HCT116 (cell line): ENCODE measurements around the gene RECK. TPM values are rescaled to one million over a fixed set of nuclear protein-coding genes. Genes with fewer than 3 reads are reported as not detected.

ENCODE experiments used
- ATAC-seq: fragments of 200-7000 bp; cut with Tn5 transposase; 2 replicates; pipeline ENCODE4 v1.9.1; 2020; ENCODE audit warnings: mild to moderate bottlenecking, moderate library complexity
- BruUV-seq: library from RNA; stranded (reverse); fragments of 400-500 nt; replicated peaks from 2 replicates; lab custom pipeline; 2021; lab: Mats Ljungman, UMichigan
- CTCF ChIA-PET: fragments of 300-600 bp; sonication (Branson Sonifier 250); formaldehyde crosslinking; loops from one replicate; lab custom pipeline; 2021; ENCODE audit warnings: antibody characterized with exemption; lab: Charles Lee
- POLR2A ChIA-PET: fragments of 300-600, 350-600 bp; sonication (Branson Sonifier 250); formaldehyde crosslinking; loops from one replicate; lab custom pipeline; 2021; ENCODE audit warnings: antibody characterized with exemption; lab: Charles Lee
- RAD21 ChIA-PET, 2 experiments: fragments of 300-600 bp; sonication (Branson Sonifier 250); formaldehyde crosslinking; loops; one replicate each; lab custom pipeline; 2023; ENCODE audit warnings: low total read pairs in 2 of 2; ENCODE audit not compliant: uncharacterized antibody in 2 of 2, unreplicated experiment in 2 of 2, low non-redundant PET in 1 of 2; lab: Charles Lee
- DNase-seq: peaks from one replicate; pipeline ENCODE4 v3.0.0-alpha.2; 2010; ENCODE audit warnings: low read depth, low spot score
- H2AFZ ChIP-seq: fragments of 200-600 bp; shearing (Covaris generic), sonication (generic); 2 replicates; pipeline ENCODE4 v1.6.1; 2017; ENCODE audit warnings: low read depth, mixed run types, mixed read lengths, antibody characterized with exemption, low read length; ENCODE audit not compliant: poor library complexity, severe bottlenecking
- H3K27ac ChIP-seq: 2 replicates; pipeline ENCODE4 v1.5.1; 2012; ENCODE audit warnings: low read depth, low read length
- H3K27me3 ChIP-seq: fragments of 200-600 bp; sonication (generic); 2 replicates; pipeline ENCODE4 v1.6.1; 2016; ENCODE audit warnings: mixed run types, low read length, mixed read lengths; ENCODE audit not compliant: insufficient read depth
- H3K36me3 ChIP-seq, 2 experiments: fragments of 200-500 bp in 1 of 2; fragments of 200-600 bp in 1 of 2; sonication (Bioruptor generic) in 1 of 2; sonication (generic) in 1 of 2; 2 replicates each; pipeline versions ENCODE4 v1.5.1 to v1.6.1; 2014 to 2016; ENCODE audit warnings: low read length in 2 of 2, inconsistent platforms in 1 of 2, mixed read lengths in 1 of 2, mixed run types in 1 of 2; ENCODE audit not compliant: insufficient read depth in 2 of 2, control insufficient read depth in 1 of 2
- H3K4me1 ChIP-seq, 2 experiments: fragments of 200-600 bp in 1 of 2; sonication (generic) in 1 of 2; 2 replicates each; pipeline versions ENCODE4 v1.5.1 to v1.6.1; 2012 to 2017; ENCODE audit warnings: low read length in 2 of 2, inconsistent platforms in 1 of 2, mild to moderate bottlenecking in 1 of 2, mixed read lengths in 1 of 2, mixed run types in 1 of 2, moderate library complexity in 1 of 2; ENCODE audit not compliant: insufficient read depth in 2 of 2, control insufficient read depth in 1 of 2
- H3K4me2 ChIP-seq: fragments of 200-600 bp; sonication (generic); 2 replicates; pipeline ENCODE4 v1.6.1; 2017; ENCODE audit warnings: mixed run types, low read length, mixed read lengths
- H3K4me3 ChIP-seq, 2 experiments: fragments of 200-600 bp in 1 of 2; sonication (generic) in 1 of 2; replicated peaks in 1 of 2; 2 replicates each; pipeline ENCODE4 v1.5.1; 2011 to 2016; ENCODE audit warnings: low read length in 2 of 2, control low read depth in 1 of 2, low read depth in 1 of 2, mild to moderate bottlenecking in 1 of 2, mixed read lengths in 1 of 2, mixed run types in 1 of 2
- H3K79me2 ChIP-seq: fragments of 200-600 bp; sonication (generic); 2 replicates; pipeline ENCODE4 v1.6.1; 2017; ENCODE audit warnings: mild to moderate bottlenecking, mixed run types, low read length, moderate library complexity, mixed read lengths; ENCODE audit not compliant: insufficient read depth
- H3K9ac ChIP-seq: fragments of 200-600 bp; sonication (generic); 2 replicates; pipeline ENCODE4 v1.6.1; 2016; ENCODE audit warnings: low read length, mixed read lengths
- H3K9me2 ChIP-seq: fragments of 200-600 bp; sonication (generic), shearing (Covaris generic); 2 replicates; pipeline ENCODE4 v1.6.1; 2017; ENCODE audit warnings: mixed run types, mild to moderate bottlenecking, moderate library complexity; ENCODE audit not compliant: insufficient read depth
- H3K9me3 ChIP-seq, 2 experiments: fragments of 200-500 bp in 1 of 2; fragments of 200-600 bp in 1 of 2; sonication (Bioruptor generic) in 1 of 2; sonication (generic) in 1 of 2; 2 replicates each; pipeline ENCODE4 v1.6.1; 2014 to 2017; ENCODE audit warnings: low read length in 2 of 2, mixed read lengths in 2 of 2, inconsistent platforms in 1 of 2, low read depth in 1 of 2, mild to moderate bottlenecking in 1 of 2, mixed run types in 1 of 2, moderate library complexity in 1 of 2; ENCODE audit not compliant: control insufficient read depth in 1 of 2, insufficient read depth in 1 of 2
- H4K20me1 ChIP-seq: fragments of 200-600 bp; sonication (generic), shearing (Covaris generic); 2 replicates; pipeline ENCODE4 v1.6.1; 2017; ENCODE audit warnings: mixed run types, mild to moderate bottlenecking, moderate library complexity; ENCODE audit not compliant: insufficient read depth
- CBX3 ChIP-seq: IDR thresholded peaks from 2 replicates; pipeline ENCODE4 v1.6.1; 2012; ENCODE audit warnings: low read depth
- CEBPB ChIP-seq: IDR thresholded peaks from 2 replicates; pipeline ENCODE4 v1.6.1; 2012; ENCODE audit warnings: low read depth
- ELF1 ChIP-seq: IDR thresholded peaks from 2 replicates; pipeline ENCODE4 v1.6.1; 2012; ENCODE audit warnings: low read depth, borderline replicate concordance
- EZH2 ChIP-seq: fragments of 200-600 bp; sonication (generic); IDR thresholded peaks from 2 replicates; pipeline ENCODE4 v1.6.1; 2017; ENCODE audit warnings: antibody characterized with exemption, mixed run types
- EZH2phosphoT487 ChIP-seq: fragments of 200-600 bp; IDR thresholded peaks from 2 replicates; pipeline ENCODE4 v1.6.1; 2018; ENCODE audit warnings: antibody characterized with exemption, borderline replicate concordance
- FOSL1 ChIP-seq: IDR thresholded peaks from 2 replicates; pipeline ENCODE4 v1.6.1; 2012; ENCODE audit warnings: low read depth
- JUND ChIP-seq: IDR thresholded peaks from 2 replicates; pipeline ENCODE4 v1.6.1; 2012
- MAX ChIP-seq: IDR thresholded peaks from 2 replicates; pipeline ENCODE4 v1.6.1; 2012
- POLR2A ChIP-seq: IDR thresholded peaks from 2 replicates; pipeline ENCODE4 v1.7.0; 2011; ENCODE audit warnings: borderline replicate concordance; ENCODE audit not compliant: insufficient read depth, insufficient read length; ENCODE audit errors: extremely low read depth
- POLR2AphosphoS5 ChIP-seq: IDR thresholded peaks from 2 replicates; pipeline ENCODE4 v1.6.1; 2011; ENCODE audit warnings: mild to moderate bottlenecking, low read depth, low read length, moderate library complexity
- RAD21 ChIP-seq: IDR thresholded peaks from 2 replicates; pipeline ENCODE4 v1.6.1; 2012; ENCODE audit warnings: low read depth, mild to moderate bottlenecking
- SIN3A ChIP-seq: IDR thresholded peaks from 2 replicates; pipeline ENCODE4 v1.6.1; 2012; ENCODE audit warnings: low read depth
- SP1 ChIP-seq: IDR thresholded peaks from 2 replicates; pipeline ENCODE4 v1.6.1; 2012; ENCODE audit warnings: low read depth
- SRF ChIP-seq: IDR thresholded peaks from 2 replicates; pipeline ENCODE4 v1.6.1; 2012; ENCODE audit warnings: low read depth
- TCF7L2 ChIP-seq: IDR thresholded peaks from 2 replicates; pipeline ENCODE4 v1.7.0; 2011; ENCODE audit warnings: borderline replicate concordance, inconsistent platforms; ENCODE audit not compliant: insufficient read depth, insufficient read length; ENCODE audit errors: extremely low read depth
- YY1 ChIP-seq: IDR thresholded peaks from 2 replicates; pipeline ENCODE4 v1.6.1; 2011; ENCODE audit warnings: low read length, low read depth, moderate library complexity, mild to moderate bottlenecking; ENCODE audit not compliant: insufficient replicate concordance; ENCODE audit errors: extremely low read depth
- ZFX ChIP-seq: fragments of 450-650 bp; IDR thresholded peaks from 2 replicates; pipeline ENCODE4 v1.6.1; 2017
- ZNF274 ChIP-seq: fragments of 200-500 bp; sonication (Bioruptor generic); IDR thresholded peaks from 2 replicates; pipeline ENCODE4 v1.6.1; 2014; ENCODE audit warnings: mild to moderate bottlenecking, low read depth, low read length, inconsistent platforms
- intact Hi-C: fragments of 100-400 bp; cut with micrococcal nuclease; formaldehyde crosslinking; loops from 2 replicates; pipeline ENCODE4 v1.10.0; 2022
- total RNA-seq: library from RNA; stranded (reverse); gene quantifications from one replicate; pipeline ENCODE4 v1.2.1, GENCODE V29; 2021; ENCODE audit not compliant: unreplicated experiment

RECK gene
- total RNA-seq, 1 experiment from 2014 or later = 3.8 TPM

GRCh38 chr9:35998333-35998732 lies 38.4 kb upstream of the RECK start:
- ATAC-seq (no peak), DNase-seq (no peak)
- RAD21 ChIA-PET = no interaction called here
- TF ChIP-seq CEBPB (peak; percentile 24; the same call in 1 of the 2 replicates), CBX3 (peak; percentile 61; the same call in 1 of the 2 replicates), ELF1 (no peak)
- Histone ChIP-seq H3K9me2 (no peaks in the 10 kb centered on the region), H4K20me1 (no peaks in the 10 kb centered on the region), H3K4me3 (no peak overlapping the region), H3K36me3 (no peaks in the 10 kb centered on the region), H3K9ac (no peak overlapping the region), H3K79me2 (no peaks in the 10 kb centered on the region), H3K9me3 (0 out of 4 replicates have a peak, but pooled peaks cover 0 to 4% of the 10 kb centered on the region in 2 experiments), H3K4me2 (no peak overlapping the region), H3K4me1 (no peaks in the 10 kb centered on the region), H2AFZ (peak overlapping the region; percentile 1), H3K27me3 (no peaks in the 10 kb centered on the region), H3K27ac (no peak overlapping the region)
- POLR2A ChIA-PET = no interaction called here
- CTCF ChIA-PET = no interaction called here
- no TSS peak for BruUV-seq
- intact Hi-C loops = no loop called here

GRCh38 chr9:36005891-36006290 lies 30.8 kb upstream of the RECK start:
- TF ChIP-seq FOSL1 (no peak), CEBPB (no peak), SIN3A (no peak), ZNF274 (no peak), SP1 (no peak), CBX3 (no peak), YY1 (no peak), EZH2 (no peak), RAD21 (no peak), MAX (no peak), SRF (no peak), EZH2phosphoT487 (no peak), JUND (no peak), ZFX (no peak), POLR2AphosphoS5 (no peak), POLR2A (no peak), TCF7L2 (no peak)
- H3K9ac ChIP-seq = no peak overlapping the region
- no peak overlapping the region for H3K4me3 ChIP-seq
- no peaks in the 10 kb centered on the region for H3K79me2 ChIP-seq
- H3K9me3 ChIP-seq = peaks cover 0 to 7% of the 10 kb centered on the region in 2 experiments; a peak in 1 of 4 replicates
- ATAC-seq (no peak), DNase-seq (no peak)
- H3K9me2 ChIP-seq = no peaks in the 10 kb centered on the region
- H4K20me1 ChIP-seq = no peaks in the 10 kb centered on the region
- intact Hi-C loops = no loop called here
- ChIA-PET POLR2A (no interaction called here), CTCF (interaction anchor here (0.8 kb wide), 1 partner anchor 18 kb away, joined by 3 read pairs; no protein-coding TSS in a partner anchor), RAD21 (no interaction called here)
- no peaks in the 10 kb centered on the region for H3K36me3 ChIP-seq
- H3K4me2 ChIP-seq = no peak overlapping the region
- H3K4me1 ChIP-seq = peaks cover 0 to 9% of the 10 kb centered on the region in 2 experiments; a peak in 2 of 4 replicates
- no TSS peak for BruUV-seq
- no peak overlapping the region for H3K27ac ChIP-seq
- H2AFZ ChIP-seq = no peak overlapping the region
- no peaks in the 10 kb centered on the region for H3K27me3 ChIP-seq
